ENCODE measurements around the gene KCTD17.
A peak's percentile ranks its signal among the peaks of the same experiment; 100 is the strongest.

Gene KCTD17

GRCh38 chr22:37044634-37045625, 6.6 kb upstream of the KCTD17 start:
- DNase-seq: no peak

GRCh38 chr22:37045958-37046357, 5.6 kb upstream of the KCTD17 start:
- DNase-seq: peak; percentile 70

- DNase-seq: no peak
These were observed 5.0 kb upstream of the KCTD17 start for GRCh38 chr22:37046589-37046988.

- DNase-seq: no peak
These were observed 4.5 kb upstream of the KCTD17 start for GRCh38 chr22:37047006-37047405.

- peak; percentile 21 for DNase-seq
These were observed 3.4 kb upstream of the KCTD17 start for GRCh38 chr22:37048133-37048532.

- DNase-seq: no peak
These were observed 2.3 kb upstream of the KCTD17 start for GRCh38 chr22:37049224-37049623.

GRCh38 chr22:37050913-37051312, 629 bp upstream of the KCTD17 start:
- no peak for DNase-seq

GRCh38 chr22:37052386-37053309, 1.1 kb downstream of the KCTD17 start:
- no peak for DNase-seq

GRCh38 chr22:37053310-37054055, 1.9 kb downstream of the KCTD17 start:
- no peak for DNase-seq

- DNase-seq: no peak
These were observed 2.5 kb downstream of the KCTD17 start for GRCh38 chr22:37054056-37054395.

GRCh38 chr22:37054600-37055365, 3.2 kb downstream of the KCTD17 start:
- DNase-seq: no peak

- DNase-seq: no peak
These were observed 4.7 kb downstream of the KCTD17 start for GRCh38 chr22:37056246-37056645.

GRCh38 chr22:37057226-37057625, 5.7 kb downstream of the KCTD17 start:
- DNase-seq: no peak

GRCh38 chr22:37057796-37058510, 6.4 kb downstream of the KCTD17 start:
- no peak for DNase-seq

GRCh38 chr22:37058917-37059701, 7.6 kb downstream of the KCTD17 start:
- DNase-seq: no peak

GRCh38 chr22:37059876-37060449, 8.4 kb downstream of the KCTD17 start:
- no peak for DNase-seq

GRCh38 chr22:37060801-37061610, 9.5 kb downstream of the KCTD17 start:
- no peak for DNase-seq

- no peak for DNase-seq
These were observed 10.3 kb downstream of the KCTD17 start for GRCh38 chr22:37061611-37062375.

- no peak for DNase-seq
These were observed 10.8 kb downstream of the KCTD17 start for GRCh38 chr22:37062376-37062675.
